Progenitor cell of endocrine pancreas (in vitro differentiated cells): ENCODE data around the gene MAN1A1. TPM values are rescaled to one million over a fixed set of nuclear protein-coding genes. Genes with fewer than 3 reads are reported as not detected.

Experiments used
- DNase-seq: peaks from one replicate; pipeline ENCODE4 v3.0.0; 2021; ENCODE audit warnings: low spot score; ENCODE audit not compliant: unreplicated experiment
- H3K27ac Mint-ChIP-seq: 2 replicates; pipeline ENCODE4 v1.8.0; 2021; ENCODE audit warnings: mild to moderate bottlenecking, moderate library complexity, mixed read lengths
- H3K27me3 Mint-ChIP-seq: 2 replicates; pipeline ENCODE4 v1.8.0; 2021; ENCODE audit warnings: mixed read lengths
- H3K36me3 Mint-ChIP-seq: 2 replicates; pipeline ENCODE4 v1.8.0; 2022; ENCODE audit warnings: mixed read lengths; ENCODE audit not compliant: insufficient read depth
- H3K4me1 Mint-ChIP-seq: 2 replicates; pipeline ENCODE4 v1.8.0; 2021; ENCODE audit warnings: low read depth, mixed read lengths
- H3K4me3 Mint-ChIP-seq: 2 replicates; pipeline ENCODE4 v1.8.0; 2021; ENCODE audit warnings: low read depth, mild to moderate bottlenecking, moderate library complexity, mixed read lengths
- H3K9me3 Mint-ChIP-seq: 2 replicates; pipeline ENCODE4 v1.8.0; 2021; ENCODE audit warnings: low read depth, mixed read lengths
- total RNA-seq: library from RNA; stranded (reverse); gene quantifications from 2 replicates; pipeline ENCODE4 v1.2.1, GENCODE V29; 2021
- TF ChIP-seq, protein P1 (sequence below): fragments of 200-600 bp; sonication (generic); IDR thresholded peaks from one replicate; pipeline ENCODE4 v1.5.0; 2021; ENCODE audit warnings: antibody characterized with exemption, mild to moderate bottlenecking; ENCODE audit not compliant: unreplicated experiment

Gene MAN1A1
- total RNA-seq, 1 donor from 2014 or later, result 27.6 TPM

- H3K4me3 Mint-ChIP-seq, result no peak overlapping the region
- no peak overlapping the region for H3K27ac Mint-ChIP-seq
These were observed 86.9 kb downstream of the MAN1A1 start for GRCh38 chr6:119262612-119263011.

DNA sequence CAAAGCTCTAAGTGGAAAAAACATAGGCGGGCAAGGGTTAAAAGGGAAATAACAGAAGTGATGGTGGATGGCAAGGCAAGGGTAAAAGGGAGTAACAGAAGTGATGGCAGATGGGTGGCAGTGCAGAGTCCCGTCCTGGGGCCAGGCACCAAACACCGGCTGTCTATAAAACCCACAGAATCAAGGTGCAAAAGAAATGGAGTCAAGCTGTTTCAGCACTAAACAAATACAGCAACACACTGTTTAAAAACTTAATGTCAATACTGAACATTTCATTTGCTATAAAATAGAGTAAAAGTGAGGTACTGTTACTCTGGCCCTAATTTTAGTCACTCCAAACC is 87.6 kb downstream of the MAN1A1 start:
- H3K27ac Mint-ChIP-seq, result no peak overlapping the region
- H3K4me3 Mint-ChIP-seq, result no peak overlapping the region

More at GRCh38 chr6:119262612-119263011, 86.9 kb downstream of the MAN1A1 start:
- Mint-ChIP-seq H3K27me3 (no peaks in the 10 kb centered on the region), H3K9me3 (peaks cover 7% of the 10 kb centered on the region), H3K4me1 (peaks cover 9% of the 10 kb centered on the region), H3K36me3 (peaks cover 6% of the 10 kb centered on the region)
- TF ChIP-seq, protein P1, sequence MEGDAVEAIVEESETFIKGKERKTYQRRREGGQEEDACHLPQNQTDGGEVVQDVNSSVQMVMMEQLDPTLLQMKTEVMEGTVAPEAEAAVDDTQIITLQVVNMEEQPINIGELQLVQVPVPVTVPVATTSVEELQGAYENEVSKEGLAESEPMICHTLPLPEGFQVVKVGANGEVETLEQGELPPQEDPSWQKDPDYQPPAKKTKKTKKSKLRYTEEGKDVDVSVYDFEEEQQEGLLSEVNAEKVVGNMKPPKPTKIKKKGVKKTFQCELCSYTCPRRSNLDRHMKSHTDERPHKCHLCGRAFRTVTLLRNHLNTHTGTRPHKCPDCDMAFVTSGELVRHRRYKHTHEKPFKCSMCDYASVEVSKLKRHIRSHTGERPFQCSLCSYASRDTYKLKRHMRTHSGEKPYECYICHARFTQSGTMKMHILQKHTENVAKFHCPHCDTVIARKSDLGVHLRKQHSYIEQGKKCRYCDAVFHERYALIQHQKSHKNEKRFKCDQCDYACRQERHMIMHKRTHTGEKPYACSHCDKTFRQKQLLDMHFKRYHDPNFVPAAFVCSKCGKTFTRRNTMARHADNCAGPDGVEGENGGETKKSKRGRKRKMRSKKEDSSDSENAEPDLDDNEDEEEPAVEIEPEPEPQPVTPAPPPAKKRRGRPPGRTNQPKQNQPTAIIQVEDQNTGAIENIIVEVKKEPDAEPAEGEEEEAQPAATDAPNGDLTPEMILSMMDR, result no peak
- DNase-seq, result no peak

DNA sequence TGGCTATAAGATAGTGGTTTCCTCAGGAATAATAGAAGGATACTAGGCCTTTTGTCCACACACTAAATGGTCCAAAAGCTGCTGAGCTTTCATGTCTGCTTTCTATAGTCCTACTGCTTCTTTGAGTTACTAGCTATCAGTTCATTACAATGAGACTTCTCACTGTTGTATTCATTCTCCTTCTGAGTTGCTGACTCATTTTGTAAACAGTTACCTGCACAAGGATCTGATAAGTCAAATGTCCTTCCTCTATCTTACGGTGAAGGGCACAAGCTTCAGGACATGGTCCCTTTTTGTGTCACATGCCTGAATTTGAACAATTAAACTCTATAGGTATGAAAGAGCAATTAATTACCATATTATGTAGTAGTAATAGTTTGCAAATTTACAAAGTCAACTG is 90.5 kb downstream of the MAN1A1 start:
- Mint-ChIP-seq H3K9me3 (peaks cover 7% of the 10 kb centered on the region), H3K4me3 (no peak overlapping the region), H3K27me3 (no peaks in the 10 kb centered on the region), H3K36me3 (peaks cover 6% of the 10 kb centered on the region), H3K4me1 (peaks cover 10% of the 10 kb centered on the region), H3K27ac (peak overlapping the region; percentile 58)
- DNase-seq, result no peak
- TF ChIP-seq, protein P1, result no peak

More for the DNA sequence above, 87.6 kb downstream of the MAN1A1 start:
- Mint-ChIP-seq H3K4me1 (peaks cover 9% of the 10 kb centered on the region), H3K36me3 (peaks cover 6% of the 10 kb centered on the region), H3K27me3 (no peaks in the 10 kb centered on the region), H3K9me3 (peaks cover 7% of the 10 kb centered on the region)
- TF ChIP-seq, protein P1, result no peak
- DNase-seq, result no peak

DNA sequence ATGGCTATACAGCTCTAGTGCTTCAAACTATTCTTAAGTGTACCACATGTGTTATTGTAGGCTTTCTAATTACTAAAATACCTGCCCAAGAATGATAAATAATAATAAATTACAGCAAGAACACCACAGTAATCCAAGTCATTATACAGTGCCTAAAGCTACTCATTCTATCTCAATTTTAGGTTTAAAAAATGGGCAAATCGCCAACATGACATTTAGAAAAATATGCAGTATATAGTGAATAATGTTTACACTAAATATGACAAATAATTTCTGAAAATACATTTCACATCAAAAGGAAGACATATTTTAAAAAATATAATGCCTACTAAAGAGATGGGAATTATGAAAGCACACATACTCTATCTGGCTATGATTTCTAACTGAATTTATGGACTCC is 91.8 kb downstream of the MAN1A1 start:
- peaks cover 5% of the 10 kb centered on the region for H3K9me3 Mint-ChIP-seq
- no peaks in the 10 kb centered on the region for H3K27me3 Mint-ChIP-seq
- H3K4me1 Mint-ChIP-seq, result peaks cover 10% of the 10 kb centered on the region
- no peak overlapping the region for H3K27ac Mint-ChIP-seq
- H3K36me3 Mint-ChIP-seq, result peaks cover 7% of the 10 kb centered on the region
- H3K4me3 Mint-ChIP-seq, result no peak overlapping the region
- DNase-seq, result no peak
- TF ChIP-seq, protein P1, result no peak

DNA sequence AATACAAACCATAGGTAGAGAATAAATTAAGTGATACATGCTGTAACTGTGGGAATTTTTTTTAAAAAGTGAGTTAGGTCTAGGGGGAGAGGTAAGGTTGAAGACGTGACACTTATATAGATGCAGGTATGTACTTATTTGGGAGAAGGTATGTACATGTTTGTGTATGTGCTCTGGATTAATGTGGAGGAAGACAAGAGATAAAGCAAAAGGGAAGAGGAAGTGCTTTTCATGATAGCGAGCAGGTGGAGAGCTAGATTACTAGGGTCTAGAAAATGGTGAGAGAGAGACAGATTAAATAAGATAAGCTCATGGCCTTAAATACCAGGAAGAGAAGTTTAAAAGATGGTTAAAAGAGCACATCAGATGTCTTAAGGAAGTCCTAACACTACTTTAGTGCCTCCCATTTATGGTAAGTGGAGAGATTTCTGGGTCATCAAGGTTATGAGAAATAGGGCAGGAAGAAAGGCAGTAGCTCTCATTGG is 92.5 kb downstream of the MAN1A1 start:
- no peak for DNase-seq
- Mint-ChIP-seq H3K27me3 (no peaks in the 10 kb centered on the region), H3K9me3 (peaks cover 5% of the 10 kb centered on the region), H3K4me3 (no peak overlapping the region), H3K27ac (no peak overlapping the region), H3K4me1 (peaks cover 10% of the 10 kb centered on the region), H3K36me3 (peaks cover 6% of the 10 kb centered on the region)
- TF ChIP-seq, protein P1, result no peak
